Skeletal muscle satellite cell (primary cell): ENCODE measurements around the gene ARHGAP6.

Source experiments
- H3K27me3 ChIP-seq: 2 replicates; pipeline ENCODE4 v1.7.0; 2013; ENCODE audit warnings: low read length; ENCODE audit not compliant: control insufficient read depth, insufficient read depth
- H3K36me3 ChIP-seq: 2 replicates; pipeline ENCODE4 v1.7.0; 2013; ENCODE audit warnings: mild to moderate bottlenecking, control low read depth, low read length; ENCODE audit not compliant: insufficient read depth
- H3K4me1 ChIP-seq: 2 replicates; pipeline ENCODE4 v1.7.0; 2013; ENCODE audit warnings: low read length; ENCODE audit not compliant: control insufficient read depth, insufficient read depth
- H3K4me2 ChIP-seq: 2 replicates; pipeline ENCODE4 v1.7.0; 2013; ENCODE audit warnings: mild to moderate bottlenecking, low read length
- H3K4me3 ChIP-seq: 2 replicates; pipeline ENCODE4 v1.7.0; 2013; ENCODE audit warnings: low read length
- H3K9ac ChIP-seq: 2 replicates; pipeline ENCODE4 v1.7.0; 2013; ENCODE audit warnings: mild to moderate bottlenecking, low read depth, low read length, moderate library complexity
- H3K9me3 ChIP-seq: replicated peaks from 2 replicates; pipeline ENCODE4 v1.7.0; 2013; ENCODE audit warnings: mild to moderate bottlenecking, control low read depth, low read length

ARHGAP6 gene

DNA sequence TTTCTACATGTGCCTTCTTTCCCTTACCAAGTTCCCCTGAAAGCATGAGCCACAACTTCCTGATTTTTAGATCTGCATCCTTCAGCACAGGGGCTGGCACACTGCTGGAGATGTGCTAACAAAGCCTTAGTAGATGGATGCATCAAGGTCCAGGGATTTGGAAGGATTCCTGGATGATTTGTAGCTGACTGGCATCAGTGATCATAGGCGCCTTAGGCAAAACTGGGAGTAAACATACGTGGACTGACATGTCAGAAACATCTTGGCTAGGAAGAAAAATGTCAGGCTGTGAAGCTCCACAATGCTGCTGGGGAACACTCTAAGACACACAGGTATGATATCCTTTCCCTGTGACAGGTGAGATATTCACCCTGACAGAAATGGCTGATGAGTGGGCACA, 216.1 kb downstream of the ARHGAP6 start:
- Histone ChIP-seq H3K9ac (no peak overlapping the region), H3K9me3 (no peaks in the 10 kb centered on the region), H3K4me3 (no peak overlapping the region), H3K4me1 (peaks cover 6% of the 10 kb centered on the region), H3K36me3 (no peaks in the 10 kb centered on the region), H3K4me2 (no peak overlapping the region), H3K27me3 (no peaks in the 10 kb centered on the region)

DNA sequence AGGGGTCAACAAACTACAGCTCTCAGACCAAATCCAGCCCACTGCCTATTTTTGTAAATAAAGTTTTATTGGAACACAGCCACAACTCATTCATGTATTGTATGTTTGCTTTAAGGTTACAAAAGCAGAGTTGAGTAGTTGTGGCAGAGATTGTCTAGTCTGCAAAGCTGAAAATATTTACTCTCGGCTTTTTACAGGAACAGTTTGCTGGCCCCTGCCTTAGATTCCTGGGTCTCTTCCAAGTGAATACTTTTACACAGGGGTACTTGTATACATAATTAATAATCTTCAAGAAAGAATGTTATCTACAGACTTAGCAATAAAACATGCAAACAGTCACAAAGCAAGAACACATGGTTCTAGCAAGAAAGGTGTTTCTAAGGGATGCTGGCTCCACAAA, 218.3 kb downstream of the ARHGAP6 start:
- Histone ChIP-seq H3K36me3 (no peaks in the 10 kb centered on the region), H3K27me3 (no peaks in the 10 kb centered on the region), H3K4me3 (no peak overlapping the region), H3K9me3 (no peaks in the 10 kb centered on the region), H3K4me2 (no peak overlapping the region), H3K9ac (no peak overlapping the region), H3K4me1 (peaks cover 6% of the 10 kb centered on the region)

- no peaks in the 10 kb centered on the region for H3K36me3 ChIP-seq
- H3K9me3 ChIP-seq = no peaks in the 10 kb centered on the region
- peak overlapping the region; percentile 21 for H3K9ac ChIP-seq
- H3K4me1 ChIP-seq = peaks cover 6% of the 10 kb centered on the region
- no peak overlapping the region for H3K4me2 ChIP-seq
- no peak overlapping the region for H3K4me3 ChIP-seq
- H3K27me3 ChIP-seq = no peaks in the 10 kb centered on the region
These were observed 218.8 kb downstream of the ARHGAP6 start for GRCh38 chrX:11446949-11447348.

DNA sequence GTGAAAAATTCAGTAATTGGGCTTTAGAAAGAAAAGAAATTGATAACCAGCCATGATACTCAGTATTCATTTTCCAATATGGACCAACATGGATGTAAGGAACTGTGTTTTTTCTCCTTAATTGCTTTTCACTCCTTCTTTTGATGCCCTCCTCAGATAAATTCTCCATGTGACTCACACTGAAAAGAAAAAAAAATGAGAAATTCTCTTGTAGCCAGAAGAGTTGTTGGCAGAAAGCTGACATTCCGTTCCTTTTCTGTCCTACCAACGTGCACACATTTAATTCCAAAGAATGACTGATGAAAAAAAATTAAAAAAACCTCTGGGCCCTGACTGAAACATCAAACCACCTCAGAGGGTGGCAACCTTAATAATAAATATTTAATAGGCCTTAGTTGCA, 219.4 kb downstream of the ARHGAP6 start:
- Histone ChIP-seq H3K9me3 (no peaks in the 10 kb centered on the region), H3K4me3 (no peak overlapping the region), H3K9ac (no peak overlapping the region), H3K36me3 (no peaks in the 10 kb centered on the region), H3K4me2 (no peak overlapping the region), H3K27me3 (no peaks in the 10 kb centered on the region), H3K4me1 (peaks cover 6% of the 10 kb centered on the region)

DNA sequence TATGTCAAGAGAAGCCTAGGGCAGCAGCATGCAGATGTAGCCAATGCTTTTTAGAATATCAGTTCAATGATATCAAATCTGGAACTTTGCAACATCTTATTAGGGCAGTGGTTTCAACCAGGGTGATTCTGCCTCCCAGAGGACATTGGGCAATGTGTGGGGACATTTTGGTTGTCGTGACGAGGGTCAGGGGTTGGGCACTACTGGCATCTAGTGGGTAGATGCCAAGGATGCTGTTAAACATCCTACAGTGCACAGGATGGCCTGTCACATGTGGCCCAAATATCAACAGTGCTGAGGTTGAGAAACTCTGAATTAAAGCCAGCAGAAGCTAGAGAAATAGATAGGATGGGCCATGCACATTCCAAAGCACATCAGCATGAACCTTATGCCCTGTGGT, 220.2 kb downstream of the ARHGAP6 start:
- H3K27me3 ChIP-seq = no peaks in the 10 kb centered on the region
- H3K4me3 ChIP-seq = no peak overlapping the region
- no peaks in the 10 kb centered on the region for H3K9me3 ChIP-seq
- H3K9ac ChIP-seq = no peak overlapping the region
- H3K36me3 ChIP-seq = no peaks in the 10 kb centered on the region
- H3K4me1 ChIP-seq = peaks cover 6% of the 10 kb centered on the region
- H3K4me2 ChIP-seq = no peak overlapping the region

DNA sequence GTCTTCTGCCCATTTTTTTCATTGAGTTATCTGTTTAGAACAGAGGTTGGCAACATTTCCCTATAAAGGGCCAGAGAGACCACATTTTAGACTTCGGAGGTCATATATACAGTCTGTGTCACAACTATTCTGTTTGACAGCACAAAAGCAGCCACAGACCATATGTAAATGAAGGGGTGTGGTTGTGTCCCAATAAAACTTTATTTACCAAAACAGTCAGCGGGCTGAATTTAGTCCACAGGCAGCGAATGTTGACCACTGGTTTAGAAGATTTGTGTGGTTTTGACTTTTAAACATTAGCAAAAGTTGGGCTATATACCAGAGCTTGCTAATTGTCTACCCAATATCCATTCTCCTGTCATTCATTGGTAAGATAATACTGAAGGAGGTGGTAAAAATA, 221.7 kb downstream of the ARHGAP6 start:
- H3K27me3 ChIP-seq = no peaks in the 10 kb centered on the region
- H3K9ac ChIP-seq = no peak overlapping the region
- H3K36me3 ChIP-seq = no peaks in the 10 kb centered on the region
- H3K4me3 ChIP-seq = no peak overlapping the region
- peaks cover 8% of the 10 kb centered on the region for H3K4me1 ChIP-seq
- no peaks in the 10 kb centered on the region for H3K9me3 ChIP-seq
- no peak overlapping the region for H3K4me2 ChIP-seq

GRCh38 chrX:11439846-11440245, 225.9 kb downstream of the ARHGAP6 start:
- Histone ChIP-seq H3K9ac (no peak overlapping the region), H3K27me3 (no peaks in the 10 kb centered on the region), H3K4me3 (no peak overlapping the region), H3K36me3 (no peaks in the 10 kb centered on the region), H3K4me1 (peaks cover 25% of the 10 kb centered on the region), H3K4me2 (no peak overlapping the region), H3K9me3 (no peaks in the 10 kb centered on the region)

- no peaks in the 10 kb centered on the region for H3K9me3 ChIP-seq
- H3K4me2 ChIP-seq = peak overlapping the region; percentile 62
- peak overlapping the region; percentile 15 for H3K9ac ChIP-seq
- no peak overlapping the region for H3K4me3 ChIP-seq
- peaks cover 25% of the 10 kb centered on the region for H3K4me1 ChIP-seq
- no peaks in the 10 kb centered on the region for H3K27me3 ChIP-seq
- no peaks in the 10 kb centered on the region for H3K36me3 ChIP-seq
These were observed 227.0 kb downstream of the ARHGAP6 start for GRCh38 chrX:11438767-11439166.

DNA sequence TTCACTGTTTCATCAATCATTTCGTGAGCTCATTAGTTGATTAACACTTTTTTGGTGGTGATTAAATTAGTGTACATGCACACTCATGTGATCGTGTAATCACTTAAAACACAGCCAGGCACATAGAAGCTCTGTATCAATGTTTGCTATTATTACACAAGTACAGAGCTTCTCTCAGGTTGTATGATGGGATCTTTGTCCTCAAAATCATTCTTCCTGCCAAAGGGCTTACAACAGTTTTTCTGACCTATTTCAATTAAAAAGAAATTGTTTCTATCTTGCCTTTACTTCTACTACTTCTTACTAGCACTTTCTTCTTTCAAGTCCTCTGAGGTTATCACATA, 227.4 kb downstream of the ARHGAP6 start:
- Histone ChIP-seq H3K4me3 (peak overlapping the region; percentile 15), H3K9me3 (no peaks in the 10 kb centered on the region), H3K4me1 (peaks cover 25% of the 10 kb centered on the region), H3K36me3 (no peaks in the 10 kb centered on the region), H3K27me3 (no peaks in the 10 kb centered on the region), H3K4me2 (peak overlapping the region; percentile 62), H3K9ac (peak overlapping the region; percentile 15)

- Histone ChIP-seq H3K9me3 (no peaks in the 10 kb centered on the region), H3K4me2 (peak overlapping the region; percentile 62), H3K4me1 (peaks cover 25% of the 10 kb centered on the region), H3K4me3 (peak overlapping the region; percentile 15), H3K36me3 (no peaks in the 10 kb centered on the region), H3K27me3 (no peaks in the 10 kb centered on the region), H3K9ac (peak overlapping the region; percentile 42)
These were observed 227.9 kb downstream of the ARHGAP6 start for GRCh38 chrX:11437642-11438379.

GRCh38 chrX:11435568-11435967, 230.2 kb downstream of the ARHGAP6 start:
- H3K4me1 ChIP-seq = peaks cover 25% of the 10 kb centered on the region
- H3K36me3 ChIP-seq = no peaks in the 10 kb centered on the region
- no peaks in the 10 kb centered on the region for H3K9me3 ChIP-seq
- H3K27me3 ChIP-seq = no peaks in the 10 kb centered on the region
- no peak overlapping the region for H3K4me3 ChIP-seq
- H3K4me2 ChIP-seq = peak overlapping the region; percentile 8
- H3K9ac ChIP-seq = no peak overlapping the region

DNA sequence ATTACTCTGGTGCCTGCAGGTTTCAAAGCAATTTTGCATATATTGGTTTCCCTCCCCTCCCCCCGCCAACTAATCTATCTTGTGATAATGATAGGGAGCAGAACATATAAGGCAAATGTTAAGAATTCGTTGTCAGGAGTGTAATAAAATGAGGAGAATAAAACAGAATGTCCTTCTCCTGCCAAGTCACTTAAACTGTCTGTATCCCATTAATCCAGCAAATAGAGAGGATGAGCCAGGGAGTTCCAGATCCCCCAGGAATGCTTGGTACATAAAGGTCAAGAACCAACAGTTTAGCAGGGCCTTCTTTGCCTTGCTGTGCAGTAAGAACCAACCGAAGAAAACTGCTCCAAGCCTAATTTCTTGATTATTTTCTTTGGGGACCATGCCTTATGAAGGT, 231.1 kb downstream of the ARHGAP6 start:
- no peaks in the 10 kb centered on the region for H3K27me3 ChIP-seq

More for the DNA sequence above, 231.1 kb downstream of the ARHGAP6 start:
- H3K4me3 ChIP-seq = no peak overlapping the region
- H3K36me3 ChIP-seq = no peaks in the 10 kb centered on the region
- no peak overlapping the region for H3K4me2 ChIP-seq
- H3K4me1 ChIP-seq = peaks cover 25% of the 10 kb centered on the region
- H3K9me3 ChIP-seq = no peaks in the 10 kb centered on the region
- no peak overlapping the region for H3K9ac ChIP-seq
